ENCODE results near the gene CUX1.
"Not testable (repeated sequence)": the region's sequence is repeated elsewhere in the genome, so short reads cannot be mapped to it uniquely, and the experiment has no call there.

The CUX1 gene

DNA sequence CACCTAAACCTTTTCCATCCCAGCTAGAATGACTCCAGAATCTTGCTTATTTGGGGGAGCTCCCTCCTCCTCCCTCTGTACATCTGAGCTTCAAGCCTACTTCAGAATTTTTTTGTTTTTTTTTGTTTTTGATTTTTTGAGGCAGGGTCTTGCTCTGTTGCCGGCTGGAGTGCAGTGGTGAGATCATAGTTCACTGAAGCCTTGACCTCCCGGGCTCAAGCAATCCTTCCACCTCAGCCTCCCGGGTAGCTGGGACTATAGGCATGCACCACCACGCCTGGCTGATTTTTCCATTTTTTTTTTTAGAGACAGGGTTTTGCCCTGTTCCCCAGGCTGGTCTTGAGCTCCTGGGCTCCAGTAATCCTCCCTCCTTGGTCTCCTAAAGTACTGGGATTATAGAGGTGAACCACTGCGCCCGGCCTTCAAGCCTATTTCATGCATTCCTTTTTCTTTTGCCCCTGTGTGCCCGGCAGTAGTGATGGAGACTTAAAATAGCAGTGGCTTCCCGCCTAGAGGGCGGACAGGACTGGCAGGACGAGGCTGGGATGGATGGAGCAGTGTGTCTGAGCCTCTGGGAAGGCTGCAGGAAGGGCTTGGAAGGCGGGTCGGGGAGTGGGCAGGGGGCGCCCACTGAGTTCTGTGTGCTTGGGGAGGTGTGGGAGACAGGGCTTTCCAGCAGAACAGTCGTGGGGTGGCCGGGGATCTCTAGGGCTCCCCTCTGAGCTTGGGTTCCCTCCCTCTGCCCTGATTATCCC, 8.8 kb downstream of the CUX1 start:
- no peak for DNase-seq

DNA sequence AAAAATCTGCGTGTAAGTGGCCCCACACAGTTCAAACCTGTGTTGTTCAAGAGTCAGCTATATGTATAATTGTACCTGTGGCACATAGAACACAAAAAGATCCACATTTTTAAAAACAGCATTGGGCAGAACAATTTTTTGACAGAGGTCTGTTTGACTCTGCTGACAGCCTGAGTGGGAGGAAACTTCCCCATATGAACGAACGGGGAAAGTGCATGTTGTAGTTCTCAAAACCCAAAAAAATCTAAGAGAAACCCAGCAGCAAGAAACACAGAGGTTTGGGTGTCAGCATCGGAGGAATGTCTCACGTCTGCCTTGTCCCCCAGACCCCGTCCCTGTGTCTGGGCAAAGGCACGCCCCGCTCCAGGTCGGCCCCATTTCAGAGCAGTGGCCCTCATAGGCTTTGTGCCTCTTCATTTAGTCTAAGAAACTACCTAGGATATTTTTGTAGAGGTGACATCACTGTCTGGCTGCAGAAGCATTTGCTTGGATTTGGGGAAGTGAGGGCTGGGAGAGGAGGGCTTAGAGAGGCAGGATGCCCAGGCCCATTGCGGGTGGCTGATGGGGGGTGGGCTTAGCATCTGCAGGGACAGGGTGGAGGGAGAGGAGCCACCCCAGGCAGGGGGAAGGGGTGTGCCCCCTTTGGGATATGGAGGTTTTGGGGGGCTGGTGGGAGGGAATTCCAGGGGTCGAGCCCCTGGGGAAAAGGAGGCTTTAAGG, 11.0 kb downstream of the CUX1 start:
- no peak for DNase-seq

DNA sequence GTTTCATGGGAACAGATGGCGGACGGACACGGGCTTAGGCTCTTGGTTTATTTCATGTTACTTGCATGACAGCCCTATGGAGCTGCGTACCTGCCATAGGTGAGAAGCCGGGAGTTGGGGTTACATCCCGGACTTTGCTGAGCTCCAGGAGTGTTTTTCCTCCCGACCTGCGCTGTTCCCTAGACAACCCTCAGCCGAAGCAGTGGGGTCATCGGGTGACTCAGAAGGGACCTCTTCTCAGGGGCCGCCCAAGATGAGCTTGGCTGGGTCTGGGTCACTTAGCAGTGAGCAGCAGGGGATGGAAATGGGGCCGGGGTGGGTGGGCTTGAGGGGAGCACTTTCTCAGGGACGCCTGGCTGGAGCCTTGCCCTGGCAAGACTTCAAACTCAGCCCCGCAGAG, 11.9 kb downstream of the CUX1 start:
- no peak for DNase-seq

DNA sequence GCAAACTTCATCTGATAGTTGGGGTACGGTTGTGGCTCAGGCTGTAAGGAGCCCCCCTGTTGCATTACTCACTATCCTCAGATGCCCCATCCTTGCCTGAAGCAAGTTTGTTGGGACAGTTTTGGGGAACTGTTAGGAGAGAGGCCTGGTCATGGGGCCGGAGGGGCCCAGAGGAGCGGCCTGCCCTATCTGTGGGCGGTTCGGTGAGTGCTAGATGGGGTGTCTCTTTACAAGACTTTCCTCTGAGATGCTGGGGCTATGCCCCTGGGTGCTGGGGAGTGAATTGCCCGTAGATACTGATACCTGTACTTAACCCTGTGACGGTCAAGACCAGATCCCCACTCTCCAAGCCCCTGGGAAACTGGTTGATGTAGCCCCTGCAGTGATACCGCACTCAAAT, 12.4 kb downstream of the CUX1 start:
- no peak for DNase-seq

DNA sequence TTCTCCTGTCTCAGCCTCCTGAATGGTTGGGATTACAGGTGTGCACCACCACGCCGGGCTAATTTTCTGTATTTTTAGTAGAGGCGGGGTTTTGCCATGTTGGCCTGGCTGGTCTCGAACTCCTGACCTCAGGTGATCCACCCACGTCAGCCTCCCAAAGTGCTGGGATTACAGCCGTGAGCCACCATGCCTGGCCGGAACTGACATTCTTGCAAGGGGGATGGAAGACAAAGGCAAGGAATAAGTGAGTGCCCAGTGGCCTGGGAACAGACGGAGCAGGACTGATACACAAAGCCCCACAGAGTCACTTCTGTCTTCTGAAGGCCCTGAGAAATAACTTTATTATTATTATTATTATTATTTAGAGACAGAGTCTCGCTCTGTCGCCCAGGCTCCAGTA, 14.0 kb downstream of the CUX1 start:
- DNase-seq = not testable (repeated sequence)

DNA sequence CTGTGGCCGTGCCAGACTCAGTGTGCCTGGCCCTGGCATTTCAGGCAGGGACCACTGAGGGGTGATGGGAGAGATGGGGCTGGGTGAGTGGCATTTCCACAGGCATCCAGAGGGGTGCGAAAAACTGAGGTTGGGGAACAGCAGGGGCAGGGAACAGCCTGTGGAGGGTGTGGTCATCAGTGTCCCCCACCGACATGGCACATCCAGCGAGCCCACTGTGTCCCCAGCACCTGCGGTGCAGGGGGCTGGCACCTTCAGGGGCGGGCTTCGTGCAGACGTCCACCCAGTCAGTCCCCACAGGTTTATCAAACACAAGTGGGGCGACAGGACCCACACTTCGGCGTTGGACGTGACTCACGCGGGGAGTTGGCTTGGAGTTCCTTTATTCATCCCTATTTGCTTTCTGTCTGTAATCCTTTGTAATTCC, 14.8 kb downstream of the CUX1 start:
- no peak for DNase-seq

DNA sequence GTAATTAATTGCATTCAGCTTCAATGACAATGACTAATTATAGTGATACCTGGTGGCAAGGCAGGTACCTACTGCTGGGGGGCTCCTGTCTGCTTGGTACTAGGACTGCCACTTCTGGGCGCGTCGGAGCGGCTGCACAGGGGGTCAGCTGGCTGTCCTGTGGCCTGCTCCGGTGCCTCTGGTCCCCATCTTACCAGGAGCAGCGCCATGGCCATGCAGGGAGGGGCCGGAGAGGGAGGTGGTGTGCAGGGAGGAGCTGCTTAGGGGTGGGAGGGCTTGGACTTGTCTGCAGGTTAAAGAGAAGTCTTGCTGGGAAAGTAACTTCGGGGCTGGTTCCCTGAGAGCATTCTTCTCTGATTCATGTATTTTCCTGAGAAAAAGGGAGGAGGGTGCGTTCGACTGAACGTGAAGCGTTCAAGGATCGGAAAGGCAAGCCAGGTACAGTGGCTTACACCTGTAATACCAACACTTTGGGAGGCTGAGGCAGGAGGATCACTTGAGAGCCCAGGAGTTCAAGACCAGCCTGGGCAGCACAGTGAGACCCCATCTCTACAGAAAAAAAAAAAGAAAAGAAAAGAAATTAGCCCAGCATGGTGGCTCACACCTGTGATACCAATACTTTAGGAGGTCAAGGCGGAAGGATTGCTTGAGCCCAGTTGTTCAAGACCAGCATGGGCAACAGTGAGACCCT, 15.4 kb downstream of the CUX1 start:
- DNase-seq = no peak

DNA sequence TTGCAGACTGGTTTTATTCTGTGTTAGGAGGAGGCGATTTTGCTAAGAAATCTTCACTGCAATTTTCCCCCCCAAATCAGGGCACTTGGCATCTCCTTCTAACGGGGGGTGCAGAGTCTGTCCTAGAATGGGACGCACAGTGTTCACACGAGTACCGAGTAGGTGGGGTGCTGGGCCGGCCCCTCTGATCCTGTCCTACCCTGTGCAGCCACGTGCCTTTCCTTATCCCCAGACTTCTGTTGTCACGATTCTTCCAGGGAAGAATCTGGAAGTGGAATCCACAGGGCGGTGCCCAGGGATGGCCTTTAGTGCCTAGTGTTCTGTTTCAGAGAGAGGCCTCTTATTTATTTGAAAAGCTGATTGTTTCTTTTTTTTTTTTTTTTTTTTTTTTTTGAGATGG, 16.4 kb downstream of the CUX1 start:
- DNase-seq = no peak

DNA sequence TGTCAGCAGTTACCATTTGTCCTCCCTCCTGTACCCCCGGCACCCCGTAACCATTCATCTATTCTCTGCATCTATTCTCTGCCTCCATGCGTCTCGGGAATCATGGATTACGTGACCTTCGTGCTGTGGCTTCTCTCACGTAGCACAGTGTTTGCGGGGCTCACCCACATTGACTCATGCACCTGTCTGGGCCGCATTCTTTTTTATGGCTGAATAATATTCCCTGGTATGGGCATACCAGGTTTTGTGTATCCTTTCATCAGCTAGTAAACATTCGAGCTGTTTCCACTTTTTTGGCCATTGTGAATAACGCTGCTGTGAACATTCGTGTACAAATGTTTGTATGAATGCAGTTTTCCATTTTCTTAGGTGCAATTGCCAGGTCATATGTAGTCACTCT, 17.7 kb downstream of the CUX1 start:
- no peak for DNase-seq

DNA sequence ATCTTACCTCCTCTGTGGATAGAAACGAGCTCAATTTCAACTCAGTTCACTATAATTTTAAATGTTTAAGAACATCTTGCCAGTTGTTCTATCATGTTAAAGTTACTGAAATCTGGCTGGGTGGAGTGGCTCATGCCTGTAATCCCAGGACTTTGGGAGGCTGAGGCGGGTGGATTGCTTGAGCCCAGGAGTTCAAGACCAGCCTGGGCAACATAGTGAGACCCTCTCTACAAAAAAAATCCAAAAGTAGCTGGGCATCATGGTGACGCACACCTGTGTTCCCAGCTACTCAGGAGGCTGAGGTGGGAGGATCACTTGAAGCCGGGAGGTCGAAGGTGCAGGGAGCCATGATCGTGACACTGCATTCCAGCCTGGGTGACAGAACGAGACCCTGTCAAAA, 20.0 kb downstream of the CUX1 start:
- not testable (repeated sequence) for DNase-seq

DNA sequence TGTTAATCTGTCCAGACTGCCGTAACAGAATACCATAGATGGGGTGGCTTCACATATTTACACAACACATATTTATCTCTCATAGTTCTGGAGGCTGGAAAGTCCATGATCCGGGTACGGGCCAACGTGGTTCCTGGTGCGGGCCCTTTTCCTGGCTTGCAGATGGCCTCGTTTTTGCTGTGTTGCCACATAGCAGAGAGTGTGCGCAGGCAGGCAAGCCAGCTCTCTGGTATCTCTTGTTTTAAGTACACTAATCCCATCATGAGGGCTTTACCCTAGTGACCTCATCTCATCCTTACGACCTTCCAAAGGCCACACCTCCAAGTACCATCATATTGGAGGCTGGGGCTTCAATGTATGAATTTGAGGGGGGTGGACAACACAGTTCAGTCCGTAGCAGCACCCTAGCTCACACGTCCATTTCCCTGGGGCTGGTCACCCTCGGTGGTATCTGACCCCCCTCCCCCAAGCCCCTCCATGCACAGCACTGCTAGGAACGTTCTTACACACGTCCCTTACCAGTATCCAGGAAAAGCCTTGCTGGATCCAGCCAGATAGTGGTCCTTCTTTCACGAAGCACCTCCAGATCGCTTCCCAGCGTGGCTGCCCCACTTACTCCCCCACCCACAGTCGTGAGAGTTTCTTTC, 21.5 kb downstream of the CUX1 start:
- no peak for DNase-seq

DNA sequence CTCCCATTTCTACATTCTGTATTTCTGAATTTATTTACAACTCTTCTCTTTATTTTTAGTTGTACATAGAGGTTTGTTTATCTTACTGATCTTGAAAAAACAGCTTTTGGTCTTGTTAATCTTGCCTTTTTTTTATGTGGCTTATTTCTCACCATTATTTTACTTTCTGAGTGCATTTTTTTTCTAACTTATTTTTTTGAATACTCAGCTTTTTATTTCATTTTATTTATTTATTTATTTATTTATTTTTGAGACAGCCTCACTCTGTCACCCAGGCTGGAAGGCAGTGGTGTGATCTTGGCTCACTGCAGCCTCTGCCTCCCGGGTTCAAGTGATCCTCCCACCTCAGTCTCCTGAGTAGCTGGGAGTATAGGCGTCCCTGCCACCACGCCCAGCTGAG, 23.9 kb downstream of the CUX1 start:
- no peak for DNase-seq

DNA sequence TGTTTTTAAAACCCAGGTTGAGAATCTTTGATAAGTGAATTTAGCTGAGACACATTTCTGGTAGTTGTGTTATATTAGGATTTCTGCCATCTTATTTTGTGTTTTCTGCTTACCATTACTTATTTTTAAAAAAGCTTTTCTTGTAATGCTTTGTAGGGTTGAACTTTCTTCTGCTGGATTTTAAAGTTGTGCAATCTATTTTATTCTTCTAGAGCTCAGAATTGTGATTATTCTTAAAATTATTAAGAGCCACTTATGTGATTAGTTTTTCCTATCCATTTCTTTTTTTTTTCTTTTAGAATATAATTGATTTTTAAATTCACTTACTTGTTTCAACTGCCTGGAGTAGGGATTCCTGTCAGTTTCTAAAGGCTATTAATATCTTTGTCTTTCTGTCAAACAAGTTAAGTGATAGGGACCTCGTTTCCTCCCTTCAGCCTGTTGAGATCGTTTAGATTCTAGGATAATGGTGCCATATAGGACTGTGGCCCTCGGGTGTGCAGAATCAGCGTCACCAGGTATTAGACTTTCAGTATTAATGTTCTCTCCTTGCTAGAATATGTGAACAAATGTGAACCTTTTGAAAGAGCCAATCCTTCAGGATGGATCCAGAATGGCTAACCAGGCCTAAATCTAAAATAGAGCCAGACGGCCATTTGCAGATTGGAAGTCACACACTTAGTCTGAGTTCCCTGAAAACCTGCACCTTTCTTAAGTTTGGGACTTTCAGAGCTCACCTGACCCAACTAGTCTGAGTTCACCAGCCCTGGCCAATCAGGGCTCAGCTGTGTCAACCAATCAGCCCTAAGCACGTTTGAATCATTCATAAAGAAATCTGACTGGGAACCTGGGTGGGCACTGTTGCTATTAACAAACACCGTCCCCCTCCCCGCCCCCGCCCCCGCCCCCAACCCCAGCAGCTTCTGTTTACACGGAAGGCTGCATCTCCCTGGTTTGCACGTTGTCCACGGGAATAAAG, 26.2 kb downstream of the CUX1 start:
- DNase-seq = no peak

DNA sequence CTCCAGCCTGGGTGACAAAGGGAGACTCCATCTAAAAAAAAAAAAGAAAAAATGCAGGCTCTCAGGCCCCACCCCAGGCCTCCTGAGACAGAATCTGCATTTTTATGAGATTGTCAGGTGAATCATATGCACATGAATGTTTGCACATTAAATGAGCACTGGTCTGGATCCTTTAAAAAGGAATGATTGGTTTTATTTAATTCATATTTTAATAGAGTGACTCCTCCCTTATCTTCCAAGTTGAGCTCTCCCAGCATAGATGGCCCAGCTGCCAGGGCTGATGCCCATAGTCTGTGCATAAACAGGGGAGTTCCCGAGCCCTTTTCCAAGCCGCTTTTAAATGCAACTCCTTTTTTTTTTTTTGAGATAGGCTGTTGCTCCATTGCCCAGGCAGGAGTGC, 28.5 kb downstream of the CUX1 start:
- DNase-seq = no peak

DNA sequence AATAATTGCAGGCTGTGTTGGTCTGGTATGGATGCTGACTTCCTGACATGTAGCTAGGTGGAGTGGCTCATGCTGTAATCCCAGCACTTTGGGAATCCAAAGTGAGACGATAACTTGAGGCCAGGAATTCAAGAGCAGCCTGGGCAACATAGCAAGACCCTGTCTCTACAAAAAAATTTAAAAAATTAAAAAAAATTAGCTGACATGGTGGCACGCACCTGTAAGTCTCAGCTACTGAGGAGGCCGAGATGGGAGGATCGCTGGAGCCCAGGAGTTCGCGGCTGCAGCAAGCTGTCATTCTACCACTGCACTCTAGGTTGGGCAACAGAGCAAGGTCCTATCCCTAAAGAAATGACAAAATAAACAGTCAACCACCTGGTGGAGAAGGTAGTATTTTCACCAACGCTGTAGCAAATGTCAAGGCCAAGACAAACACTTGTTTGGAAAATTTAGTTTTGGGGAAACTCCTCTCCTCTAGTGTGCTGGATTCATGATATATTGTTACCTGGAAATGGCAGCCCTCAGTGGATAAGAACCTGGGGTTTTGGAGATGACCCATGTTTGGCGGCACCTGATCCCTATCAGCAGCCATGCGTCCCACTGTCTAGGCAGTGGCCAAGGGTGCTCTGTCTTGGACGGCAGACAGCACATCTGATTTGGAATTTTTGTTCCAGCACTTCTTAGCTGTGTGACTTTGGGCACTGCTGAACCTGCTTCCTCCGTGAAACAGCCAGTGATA, 29.5 kb downstream of the CUX1 start:
- DNase-seq = no peak

DNA sequence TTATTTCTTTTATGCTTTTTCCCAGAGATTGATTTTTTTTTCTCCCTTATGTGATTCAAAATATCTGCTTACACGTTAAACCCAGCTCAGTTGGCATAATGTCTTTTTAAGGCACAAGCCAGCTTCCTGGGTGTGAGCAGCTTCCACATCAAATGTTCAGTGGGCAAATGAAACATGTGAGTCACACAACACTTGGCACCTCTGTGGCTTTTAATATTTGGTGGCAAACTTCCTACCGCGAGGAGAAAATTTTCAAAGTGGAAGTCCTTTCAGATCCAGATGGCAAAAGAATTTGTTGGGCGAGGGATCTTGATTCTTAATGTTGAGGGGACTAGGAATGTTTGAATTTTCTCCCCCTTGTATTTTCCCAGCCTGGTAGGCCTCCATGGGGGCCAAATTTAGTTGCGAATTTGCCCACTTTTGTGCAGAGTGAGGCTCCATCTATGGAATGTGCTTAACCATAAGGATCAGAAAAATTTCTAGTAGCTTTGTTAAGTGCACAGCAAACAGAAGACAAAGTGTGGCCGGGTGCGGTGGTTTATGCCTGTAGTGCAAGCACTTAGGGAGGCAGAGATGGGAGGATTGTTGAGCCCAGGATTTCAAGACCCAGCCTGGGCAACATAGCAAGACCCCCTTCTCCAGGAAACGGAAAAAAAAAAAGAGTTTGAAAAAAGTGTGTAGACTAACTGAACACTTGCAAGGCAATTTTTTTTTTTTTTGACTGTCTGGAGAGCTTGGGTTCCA, 31.0 kb downstream of the CUX1 start:
- peak in 1 of 2 experiments; percentile 59 for DNase-seq

DNA sequence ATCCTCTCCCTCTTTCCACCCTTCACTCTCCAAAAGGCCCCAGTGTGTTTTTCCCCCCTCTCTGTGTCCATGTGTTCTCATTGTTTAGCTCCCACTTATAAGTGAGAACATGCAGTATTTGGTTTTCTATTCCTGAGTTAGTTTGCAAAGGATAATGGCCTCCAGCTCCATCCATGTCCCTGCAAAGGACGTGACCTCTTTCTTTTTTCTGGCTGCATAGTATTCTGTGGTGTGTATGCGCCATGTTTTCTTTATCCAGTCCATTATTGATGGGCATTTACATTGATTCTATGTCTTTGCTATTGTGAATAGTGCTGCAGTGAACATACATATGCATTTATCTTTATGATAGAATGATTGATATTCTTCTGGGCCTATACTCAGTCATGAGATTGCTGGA, 31.9 kb downstream of the CUX1 start:
- DNase-seq = not testable (repeated sequence)

DNA sequence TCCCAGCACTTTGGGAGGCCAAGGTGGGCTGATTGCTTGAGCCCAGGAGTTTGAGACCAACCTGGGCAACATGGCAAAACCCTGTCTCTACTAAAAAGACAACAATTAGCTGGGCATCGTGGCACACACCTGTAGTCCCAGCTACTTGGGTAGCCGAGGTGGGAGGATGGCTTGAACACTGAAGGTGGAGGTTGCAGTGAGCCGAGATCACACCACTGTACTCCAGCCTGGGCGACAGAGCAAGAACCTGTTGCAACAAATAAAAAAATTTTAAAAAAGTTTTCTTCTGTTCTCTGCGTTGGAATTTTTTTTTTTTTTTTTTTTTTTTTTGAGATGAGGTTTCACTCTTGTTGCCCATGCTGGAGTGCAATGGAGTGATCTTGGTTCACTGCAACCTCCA, 34.9 kb downstream of the CUX1 start:
- DNase-seq = not testable (repeated sequence)

DNA sequence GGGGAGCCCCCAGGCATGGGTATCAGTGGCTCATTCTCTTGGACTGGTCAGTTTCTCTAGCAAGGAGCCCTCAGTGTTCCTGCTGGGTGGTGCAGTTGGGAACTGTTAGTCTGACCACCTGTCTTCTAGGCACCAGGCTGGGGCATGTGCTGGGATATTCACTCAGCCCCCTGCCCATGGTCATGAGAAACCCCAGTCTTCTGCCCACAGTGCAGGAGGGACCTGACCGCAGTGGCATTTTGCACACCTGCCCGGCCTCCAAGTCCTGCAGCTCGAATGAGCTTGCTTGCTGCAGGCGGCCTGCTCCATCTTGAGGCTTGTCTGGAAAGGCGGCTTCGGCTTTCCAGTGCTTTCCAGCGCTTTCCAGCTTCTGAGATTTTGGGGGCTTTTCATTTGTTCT, 36.3 kb downstream of the CUX1 start:
- DNase-seq = no peak

DNA sequence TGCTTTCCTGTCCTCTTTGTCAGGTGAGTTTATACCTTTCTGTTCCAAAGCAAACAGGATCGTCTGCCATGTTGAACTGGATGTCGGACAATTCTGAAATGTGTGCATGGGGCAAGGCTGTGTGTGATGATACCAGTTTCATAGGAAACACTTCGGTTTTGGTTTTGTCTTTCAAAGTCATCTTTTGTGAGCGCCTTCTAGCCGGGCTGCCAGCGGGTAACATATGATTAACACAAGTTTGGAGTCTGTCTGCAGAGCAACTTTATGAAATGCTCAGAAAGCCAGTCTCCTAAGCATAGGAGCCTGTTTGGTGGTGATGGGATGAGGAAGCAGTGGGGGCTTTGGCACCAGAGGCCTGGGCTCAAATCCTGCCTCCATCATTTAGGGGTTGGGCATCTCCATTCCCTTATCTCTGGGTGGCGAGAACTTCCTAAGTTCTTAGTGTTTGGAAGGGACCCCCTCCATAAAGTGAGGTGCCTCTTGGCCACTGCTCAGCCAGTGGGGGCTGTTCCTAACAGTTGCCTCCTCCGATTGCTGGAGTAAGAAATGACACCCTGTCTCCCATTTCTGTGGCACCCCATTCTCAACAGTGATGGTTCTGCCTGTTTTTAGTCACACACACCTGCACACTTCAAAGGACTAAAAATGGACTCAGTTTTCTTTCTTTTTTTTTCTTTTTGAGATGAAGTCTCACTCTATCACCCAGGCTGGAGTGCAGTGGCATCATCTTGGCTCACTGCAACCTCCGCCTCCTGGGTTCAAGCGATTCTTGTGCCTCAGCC, 36.8 kb downstream of the CUX1 start:
- DNase-seq = no peak

Data from NCI-H446 (cell line).